Pancreas (tissue), 10 donors: Measurements from ENCODE around the gene MLN. TPM values are rescaled to one million over a fixed set of nuclear protein-coding genes. Genes with fewer than 3 reads are reported as not detected.

Source experiments
- ATAC-seq, 4 donors: fragments of 200-7000 bp; cut with Tn5 transposase; one replicate each; pipeline versions ENCODE4 v1.8.0 to v1.9.1; 2020; ENCODE audit warnings: mild to moderate bottlenecking in 4 of 4, moderate library complexity in 4 of 4
- DNase-seq, 6 donors: peaks; one replicate each; pipeline ENCODE4 v3.0.0-alpha.2; 2020
- FAIRE-seq: peaks from 2 replicates; lab custom pipeline; 2012; peaks lifted over from hg19 to GRCh38; lab: Jason Lieb, UNC
- H3K27ac ChIP-seq, 4 donors: fragments of 200-600 bp; sonication (generic); 1 replicate in 3 of 4; 2 replicates in 1 of 4; pipeline versions ENCODE4 v1.5.0 to v1.8.0; 2020
- H3K27me3 ChIP-seq, 4 donors: fragments of 200-600 bp; one replicate each; pipeline ENCODE4 v1.8.0; 2021
- H3K36me3 ChIP-seq, 3 donors: fragments of 200-600 bp; sonication (generic) in 1 of 3; one replicate each; pipeline versions ENCODE4 v1.5.0 to v1.8.0; 2020 to 2021
- H3K4me1 ChIP-seq, 3 donors: fragments of 200-600 bp; one replicate each; pipeline ENCODE4 v1.8.0; 2021
- H3K4me3 ChIP-seq, 4 donors: fragments of 200-600 bp; sonication (generic) in 2 of 4; one replicate each; pipeline versions ENCODE4 v1.5.0 to v1.8.0; 2020 to 2021
- H3K9me3 ChIP-seq, 4 donors: fragments of 200-600 bp; one replicate each; pipeline ENCODE4 v1.8.0; 2021
- WGBS, 2 donors: extraction: QIAGEN DNeasy Blood & Tissue Kit; methylation state at CpG; one replicate each; pipeline ENCODE4 v1.1.7; 2013; 5-methylcytosine and 5-hydroxymethylcytosine counted together
- intact Hi-C, 3 donors: fragments of 100-400 bp; cut with DNase I; formaldehyde crosslinking; loops; one replicate each; pipeline versions ENCODE4 v1.11.1 to v1.14.2; 2022
- polyA plus RNA-seq, 2 donors: library from polyadenylated mRNA; stranded (reverse); fragments of 200-250 nt; gene quantifications; one replicate each; pipeline ENCODE4 v1.2.3, GENCODE V29; 2013
- total RNA-seq, 6 donors: library from RNA; stranded (reverse); fragmentation: NEBNext Ultra II Directional in 4 of 6; extraction: Animal tissue kit (Norgen Biotek cat#: 25700) in 4 of 6; gene quantifications; one replicate each; pipeline versions ENCODE4 v1.2.1 to v1.2.4, GENCODE V29; 2021 to 2023
- TF ChIP-seq, protein P1 (sequence below), 4 donors: fragments of 200-600 bp; sonication (generic) in 3 of 4; IDR thresholded peaks; one replicate each; pipeline versions ENCODE4 v1.5.0 to v1.8.0; 2021; ENCODE audit warnings: antibody characterized with exemption in 4 of 4
- donor health status: healthy with polysubstance abuse.
- donor health status: DM: no; HTN: no; CAD: no; lungs with moderate emphysema.
- donor health status: DM: no; HTN: no; CAD: no.
- donor health status: control.
- donor health status: control.
- donor health status: Bipolar disorder and iron deficiency.
- donor health status: DM: yes; HTN: yes; CAD: no.
- donor health status: DM: no; HTN: no; CAD: no.
- donor health status: DM: no; HTN: no; CAD: no.
- donor health status: DM: yes; HTN: yes; CAD: no.

The MLN gene
- total and polyA plus RNA-seq, 8 donors = not detected

- H3K4me1 ChIP-seq = peaks cover 12 to 21% (median 16%) of the 10 kb centered on the region in 3 donors
- no peak for FAIRE-seq
- 0% methylated on average over 43 to 53 of the region's 53 CpGs for WGBS, 2 donors
- no peaks in the 10 kb centered on the region for H3K9me3 ChIP-seq
- peak in 5 of 6 donors; percentile 42 to 79 (median 56) for DNase-seq
- no peaks in the 10 kb centered on the region for H3K27me3 ChIP-seq
- ATAC-seq = peak; percentile 35 to 70 (median 54)
- H3K4me3 ChIP-seq = peak overlapping the region; percentile 92 to 97 (median 96)
- TF ChIP-seq, protein P1, sequence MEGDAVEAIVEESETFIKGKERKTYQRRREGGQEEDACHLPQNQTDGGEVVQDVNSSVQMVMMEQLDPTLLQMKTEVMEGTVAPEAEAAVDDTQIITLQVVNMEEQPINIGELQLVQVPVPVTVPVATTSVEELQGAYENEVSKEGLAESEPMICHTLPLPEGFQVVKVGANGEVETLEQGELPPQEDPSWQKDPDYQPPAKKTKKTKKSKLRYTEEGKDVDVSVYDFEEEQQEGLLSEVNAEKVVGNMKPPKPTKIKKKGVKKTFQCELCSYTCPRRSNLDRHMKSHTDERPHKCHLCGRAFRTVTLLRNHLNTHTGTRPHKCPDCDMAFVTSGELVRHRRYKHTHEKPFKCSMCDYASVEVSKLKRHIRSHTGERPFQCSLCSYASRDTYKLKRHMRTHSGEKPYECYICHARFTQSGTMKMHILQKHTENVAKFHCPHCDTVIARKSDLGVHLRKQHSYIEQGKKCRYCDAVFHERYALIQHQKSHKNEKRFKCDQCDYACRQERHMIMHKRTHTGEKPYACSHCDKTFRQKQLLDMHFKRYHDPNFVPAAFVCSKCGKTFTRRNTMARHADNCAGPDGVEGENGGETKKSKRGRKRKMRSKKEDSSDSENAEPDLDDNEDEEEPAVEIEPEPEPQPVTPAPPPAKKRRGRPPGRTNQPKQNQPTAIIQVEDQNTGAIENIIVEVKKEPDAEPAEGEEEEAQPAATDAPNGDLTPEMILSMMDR (IDR thresholded peaks at IDR 0.05) = no peak
- H3K36me3 ChIP-seq = peaks cover 0 to 15% (median 8%) of the 10 kb centered on the region in 3 donors
- intact Hi-C loops = no loop called here
- H3K27ac ChIP-seq = peak overlapping the region; percentile 70 to 91 (median 86)
Observed at GRCh38 chr6:33787954-33788693, 15.7 kb downstream of the MLN start.

GRCh38 chr6:33787346-33787953 lies 16.4 kb downstream of the MLN start:
- intact Hi-C loops = no loop called here
- 15 to 29% methylated on average over 7 of the region's 7 CpGs for WGBS, 2 donors
- H3K4me1 ChIP-seq = peaks cover 12 to 21% (median 16%) of the 10 kb centered on the region in 3 donors
- peak overlapping the region in 3 of 4 donors; percentile 95 to 97 (median 96) for H3K4me3 ChIP-seq
- H3K9me3 ChIP-seq = no peaks in the 10 kb centered on the region
- TF ChIP-seq, protein P1 (IDR thresholded peaks at IDR 0.05) = no peak
- no peak for ATAC-seq
- no peak for DNase-seq
- FAIRE-seq = no peak
- peak overlapping the region in 3 of 4 donors; percentile 84 to 91 (median 89) for H3K27ac ChIP-seq
- peaks cover 0 to 20% (median 8%) of the 10 kb centered on the region in 3 donors for H3K36me3 ChIP-seq
- no peaks in the 10 kb centered on the region for H3K27me3 ChIP-seq

DNA sequence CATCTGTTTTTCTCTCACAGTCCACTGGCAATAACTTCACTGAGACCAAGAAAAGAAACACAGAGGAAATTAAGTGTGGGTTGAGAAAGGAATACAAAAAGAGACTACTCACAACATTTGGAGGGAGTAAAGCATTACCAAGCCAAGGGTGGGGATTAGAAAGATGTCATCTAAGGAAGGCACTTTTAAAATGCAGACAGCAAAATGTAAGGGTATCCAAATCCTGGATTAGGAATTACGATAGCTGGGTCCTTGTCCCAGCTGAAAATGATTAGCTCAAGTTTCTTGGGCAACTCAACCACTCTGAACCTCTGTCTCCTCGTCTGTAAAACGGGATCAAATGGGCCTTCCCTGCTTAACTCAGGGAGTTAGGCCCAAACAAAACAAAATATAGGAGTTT lies 17.1 kb downstream of the MLN start:
- TF ChIP-seq, protein P1 (IDR thresholded peaks at IDR 0.05) = no peak
- H3K4me1 ChIP-seq = peaks cover 12 to 21% (median 16%) of the 10 kb centered on the region in 3 donors
- WGBS, 2 donors = 65 to 70% methylated on average over 3 of the region's 3 CpGs
- intact Hi-C loops = no loop called here
- peaks cover 0 to 23% (median 8%) of the 10 kb centered on the region in 3 donors for H3K36me3 ChIP-seq
- DNase-seq (no peak), ATAC-seq (no peak), FAIRE-seq (no peak)
- no peak overlapping the region for H3K4me3 ChIP-seq
- H3K9me3 ChIP-seq = no peaks in the 10 kb centered on the region
- H3K27me3 ChIP-seq = no peaks in the 10 kb centered on the region
- H3K27ac ChIP-seq = no peak overlapping the region

- Histone ChIP-seq H3K27me3 (no peaks in the 10 kb centered on the region), H3K4me3 (no peak overlapping the region), H3K36me3 (peaks cover 2 to 26% (median 8%) of the 10 kb centered on the region in 3 donors), H3K27ac (no peak overlapping the region), H3K4me1 (peaks cover 12 to 21% (median 16%) of the 10 kb centered on the region in 3 donors), H3K9me3 (no peaks in the 10 kb centered on the region)
- DNase-seq (no peak), ATAC-seq (no peak), FAIRE-seq (no peak)
- intact Hi-C loops = no loop called here
- WGBS, 2 donors = 67 to 76% methylated on average over 3 of the region's 3 CpGs
- TF ChIP-seq, protein P1 (IDR thresholded peaks at IDR 0.05) = no peak
Observed at GRCh38 chr6:33785778-33786177, 18.0 kb downstream of the MLN start.
